Ovary (tissue), 9 donors: Measurements from ENCODE around the gene INSM2. TPM values are rescaled to one million over a fixed set of nuclear protein-coding genes. Genes with fewer than 3 reads are reported as not detected.

Source experiments
- DNase-seq, 5 donors: peaks; one replicate each; pipeline ENCODE4 v3.0.0-alpha.2; 2019 to 2020
- H3K27ac ChIP-seq, 2 donors: fragments of 200-600 bp; one replicate each; pipeline versions ENCODE4 v1.5.1 to v1.8.0; 2019 to 2022
- H3K27me3 ChIP-seq: fragments of 200-600 bp; one replicate; pipeline ENCODE4 v1.8.0; 2022
- H3K36me3 ChIP-seq: fragments of 200-600 bp; sonication (generic); one replicate; pipeline ENCODE4 v1.5.1; 2019
- H3K4me1 ChIP-seq: one replicate; pipeline ENCODE4 v1.8.1; 2013; ENCODE audit warnings: mild to moderate bottlenecking, moderate library complexity; ENCODE audit not compliant: insufficient read depth
- H3K4me3 ChIP-seq: fragments of 200-600 bp; sonication (generic); one replicate; pipeline ENCODE4 v1.5.1; 2017
- H3K9me3 ChIP-seq, 2 donors: fragments of 200-600 bp in 1 of 2; sonication (generic) in 1 of 2; one replicate each; pipeline versions ENCODE4 v1.5.1 to v1.8.1; 2013 to 2019; ENCODE audit warnings: mild to moderate bottlenecking in 1 of 2, moderate library complexity in 1 of 2
- EP300 ChIP-seq: sonication (generic); formaldehyde crosslinking; IDR thresholded peaks from one replicate; pipeline ENCODE4 v1.6.1; 2017; ENCODE audit warnings: antibody characterized with exemption
- POLR2A ChIP-seq: fragments of 450-650 bp; IDR thresholded peaks from one replicate; pipeline ENCODE4 v1.6.1; 2017; ENCODE audit warnings: antibody characterized with exemption, mild to moderate bottlenecking, moderate library complexity
- WGBS, 3 donors: extraction: QIAGEN DNeasy Blood & Tissue Kit in 1 of 3; methylation state at CpG; one replicate each; pipeline versions ENCODE4 v1.1.5 to v1.1.7; 2013 to 2017; 5-methylcytosine and 5-hydroxymethylcytosine counted together
- intact Hi-C, 4 donors: fragments of 100-400 bp; cut with DNase I; formaldehyde crosslinking; loops; one replicate each; pipeline versions ENCODE4 v1.11.0 to v1.15.1; 2022 to 2023
- polyA plus RNA-seq, 2 donors: library from polyadenylated mRNA; stranded (reverse); fragments of 200-250 nt in 1 of 2; fragments of 350-450 nt in 1 of 2; fragmentation: Illumina TruSeq in 1 of 2; extraction: RNeasy Lipid Tissue Mini Kit (QIAGEN cat#74804) in 1 of 2; gene quantifications; one replicate each; pipeline ENCODE4 v1.2.3, GENCODE V29; 2013 to 2014
- total RNA-seq, 7 donors: library from RNA; depleted of rRNA in 2 of 7; stranded (reverse); fragments of >200 nt in 2 of 7; fragmentation: NEBNext Ultra II Directional in 3 of 7; extraction: Animal tissue kit (Norgen Biotek cat#: 25700) in 3 of 7; gene quantifications; one replicate each; pipeline versions ENCODE4 v1.1.0 to v1.2.4, GENCODE V29; 2016 to 2023
- TF ChIP-seq, protein P1 (sequence below), 3 donors: fragments of 450-650 bp in 2 of 3; fragments of 200-600 bp in 1 of 3; IDR thresholded peaks; one replicate each; pipeline versions ENCODE4 v1.5.1 to v1.8.0; 2016 to 2022; ENCODE audit warnings: antibody characterized with exemption in 3 of 3, mild to moderate bottlenecking in 1 of 3
- donor health status: DM: no; HTN: no; CAD: no; lungs with moderate emphysema.
- donor health status: DM: no; HTN: no; CAD: no.
- donor health status: Bipolar disorder and iron deficiency.
- donor health status: DM: yes; HTN: yes; CAD: no.
- donor health status: DM: no; HTN: no; CAD: no.
- donor health status: DM: yes; HTN: yes; CAD: no.

INSM2 gene
- total and polyA plus RNA-seq, 9 donors: 0.11 TPM; not detected in 8

DNA sequence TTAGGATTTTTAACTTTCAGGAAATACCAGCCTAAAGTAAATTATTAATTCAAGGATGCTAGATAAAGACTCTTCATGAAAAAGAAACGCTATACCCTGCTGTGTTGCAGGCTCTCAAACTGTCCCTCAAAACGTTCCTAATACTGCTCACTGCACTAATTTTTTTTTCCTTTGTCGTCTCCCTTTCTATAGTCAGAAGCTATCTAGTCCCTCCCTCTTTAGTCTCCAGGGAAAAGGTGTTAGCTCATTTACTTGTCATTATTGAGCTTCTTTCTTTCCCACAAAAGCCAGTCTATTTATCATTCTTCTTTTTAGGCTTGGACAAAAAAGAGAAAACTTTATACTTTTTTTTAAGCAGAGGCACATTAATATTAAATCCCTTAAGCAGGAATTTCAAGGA, 30.3 kb upstream of the INSM2 start:
- Histone ChIP-seq H3K27me3 (no peaks in the 10 kb centered on the region), H3K4me1 (no peaks in the 10 kb centered on the region), H3K27ac (no peak overlapping the region), H3K9me3 (peaks cover 0 to 1% of the 10 kb centered on the region in 2 donors), H3K36me3 (no peaks in the 10 kb centered on the region), H3K4me3 (no peak overlapping the region)
- intact Hi-C loops: no loop called here
- TF ChIP-seq POLR2A (no peak), EP300 (no peak)
- TF ChIP-seq, protein P1, sequence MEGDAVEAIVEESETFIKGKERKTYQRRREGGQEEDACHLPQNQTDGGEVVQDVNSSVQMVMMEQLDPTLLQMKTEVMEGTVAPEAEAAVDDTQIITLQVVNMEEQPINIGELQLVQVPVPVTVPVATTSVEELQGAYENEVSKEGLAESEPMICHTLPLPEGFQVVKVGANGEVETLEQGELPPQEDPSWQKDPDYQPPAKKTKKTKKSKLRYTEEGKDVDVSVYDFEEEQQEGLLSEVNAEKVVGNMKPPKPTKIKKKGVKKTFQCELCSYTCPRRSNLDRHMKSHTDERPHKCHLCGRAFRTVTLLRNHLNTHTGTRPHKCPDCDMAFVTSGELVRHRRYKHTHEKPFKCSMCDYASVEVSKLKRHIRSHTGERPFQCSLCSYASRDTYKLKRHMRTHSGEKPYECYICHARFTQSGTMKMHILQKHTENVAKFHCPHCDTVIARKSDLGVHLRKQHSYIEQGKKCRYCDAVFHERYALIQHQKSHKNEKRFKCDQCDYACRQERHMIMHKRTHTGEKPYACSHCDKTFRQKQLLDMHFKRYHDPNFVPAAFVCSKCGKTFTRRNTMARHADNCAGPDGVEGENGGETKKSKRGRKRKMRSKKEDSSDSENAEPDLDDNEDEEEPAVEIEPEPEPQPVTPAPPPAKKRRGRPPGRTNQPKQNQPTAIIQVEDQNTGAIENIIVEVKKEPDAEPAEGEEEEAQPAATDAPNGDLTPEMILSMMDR (IDR thresholded peaks at IDR 0.05): no peak
- 28 to 31% (median 29%) methylated on average over 3 of the region's 3 CpGs for WGBS, 3 donors
- DNase-seq: no peak

DNA sequence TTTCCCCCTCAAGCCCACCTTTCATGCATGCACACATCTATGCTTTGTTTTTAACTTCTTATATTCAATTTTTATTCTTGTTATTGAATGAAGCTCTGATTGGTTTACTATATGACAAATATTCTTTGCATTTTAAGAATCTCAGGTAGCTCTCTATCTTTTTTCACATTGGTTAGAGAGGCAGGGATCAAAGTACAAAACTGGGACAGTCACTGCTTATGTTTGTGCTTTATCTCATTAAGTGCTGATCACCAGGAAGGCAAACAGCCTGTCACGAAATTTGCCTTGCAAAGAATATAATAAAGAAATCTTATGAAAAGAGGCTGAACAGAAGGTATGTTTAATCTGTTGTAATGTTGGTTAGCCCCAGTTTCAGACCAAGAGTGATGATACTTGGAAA, 29.7 kb upstream of the INSM2 start:
- Histone ChIP-seq H3K27me3 (no peaks in the 10 kb centered on the region), H3K9me3 (no peaks in the 10 kb centered on the region), H3K27ac (no peak overlapping the region), H3K4me3 (no peak overlapping the region), H3K36me3 (no peaks in the 10 kb centered on the region), H3K4me1 (no peaks in the 10 kb centered on the region)
- TF ChIP-seq EP300 (no peak), POLR2A (no peak)
- TF ChIP-seq, protein P1 (IDR thresholded peaks at IDR 0.05): no peak
- intact Hi-C loops: no loop called here
- no peak for DNase-seq
- 47 to 59% (median 54%) methylated on average over 1 of the region's 1 CpG for WGBS, 3 donors

DNA sequence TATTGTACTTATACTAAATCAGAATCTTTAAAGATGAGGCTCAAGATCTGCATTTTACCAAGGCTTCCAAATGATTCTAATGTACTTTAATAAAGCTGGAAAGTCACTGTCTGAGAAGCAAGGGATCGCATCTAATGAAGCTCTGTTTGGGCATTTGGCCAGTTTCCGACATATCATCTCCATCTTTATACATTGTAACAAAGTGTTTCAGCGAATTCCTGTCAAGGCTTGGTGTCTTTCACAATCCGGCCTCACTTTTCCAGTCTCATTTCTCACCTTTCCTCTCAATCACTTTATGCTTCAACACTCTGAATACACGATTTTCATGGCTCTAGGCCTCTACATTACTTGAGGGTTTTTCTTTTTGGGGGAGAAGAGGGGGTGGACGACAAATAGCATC, 27.5 kb upstream of the INSM2 start:
- H3K9me3 ChIP-seq: no peaks in the 10 kb centered on the region
- DNase-seq: no peak
- TF ChIP-seq EP300: no peak
- H3K36me3 ChIP-seq: no peaks in the 10 kb centered on the region
- no peaks in the 10 kb centered on the region for H3K27me3 ChIP-seq
- intact Hi-C loops: no loop called here
- 71 to 76% (median 74%) methylated on average over 6 of the region's 6 CpGs for WGBS, 3 donors
- H3K4me3 ChIP-seq: no peak overlapping the region
- H3K4me1 ChIP-seq: no peaks in the 10 kb centered on the region
- no peak overlapping the region for H3K27ac ChIP-seq

DNA sequence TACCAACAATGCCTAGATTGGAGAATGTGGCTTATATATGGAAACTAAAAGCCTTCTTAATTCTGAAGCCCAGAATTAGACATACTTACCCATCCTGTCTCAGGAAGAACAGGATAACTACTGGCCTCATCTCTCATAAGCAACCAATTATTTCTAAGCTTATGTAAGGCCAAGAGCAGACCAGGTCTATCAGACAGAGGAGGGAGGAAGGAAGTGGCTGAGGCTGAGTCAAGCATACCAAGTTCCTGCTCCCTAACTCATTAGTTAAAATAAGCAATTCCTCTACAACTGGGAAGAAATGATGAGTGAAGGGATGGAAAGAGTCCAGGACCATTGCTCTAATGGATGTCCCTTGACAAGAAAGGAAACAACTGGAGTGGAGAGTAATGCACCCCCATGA, 27.0 kb upstream of the INSM2 start:
- no peak for DNase-seq
- TF ChIP-seq POLR2A: no peak
- no peak for TF ChIP-seq EP300
- TF ChIP-seq, protein P1 (IDR thresholded peaks at IDR 0.05): no peak
- Histone ChIP-seq H3K4me1 (no peaks in the 10 kb centered on the region), H3K27ac (no peak overlapping the region), H3K4me3 (no peak overlapping the region), H3K27me3 (no peaks in the 10 kb centered on the region), H3K9me3 (no peaks in the 10 kb centered on the region), H3K36me3 (no peaks in the 10 kb centered on the region)
- intact Hi-C loops: no loop called here

DNA sequence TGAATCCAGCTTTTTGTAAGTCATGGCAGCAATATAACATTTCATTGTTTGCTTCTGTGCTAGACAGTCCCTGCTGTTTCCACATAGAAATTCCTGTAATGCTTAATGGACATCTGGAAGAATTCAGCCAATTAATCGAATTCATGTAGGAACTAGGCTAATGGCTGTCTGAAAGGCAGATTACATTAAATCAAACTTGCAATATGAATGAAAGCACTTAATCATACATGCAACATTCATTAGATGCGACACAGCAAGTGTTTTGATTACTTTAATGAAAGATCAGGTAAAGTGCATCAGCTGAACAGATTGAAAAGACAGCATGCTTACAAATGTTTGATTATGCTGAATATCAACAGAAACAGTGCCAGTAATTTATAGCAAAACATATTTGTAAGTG, 24.1 kb upstream of the INSM2 start:
- WGBS, 3 donors: 63 to 71% (median 70%) methylated on average over 2 of the region's 2 CpGs
- TF ChIP-seq EP300 (no peak), POLR2A (no peak)
- TF ChIP-seq, protein P1 (IDR thresholded peaks at IDR 0.05): no peak
- Histone ChIP-seq H3K4me1 (no peaks in the 10 kb centered on the region), H3K9me3 (no peaks in the 10 kb centered on the region), H3K27me3 (no peaks in the 10 kb centered on the region), H3K4me3 (no peak overlapping the region), H3K27ac (no peak overlapping the region), H3K36me3 (no peaks in the 10 kb centered on the region)
- no peak for DNase-seq
- intact Hi-C loops: no loop called here
